ACC112 (cell line): Measurements from ENCODE around the gene BRSK2.

Experiments used
- H2AFZ ChIP-seq: fragments of 200-600 bp; sonication (generic); one replicate; pipeline ENCODE4 v1.6.0; 2017; ENCODE audit warnings: antibody characterized with exemption, low read length; ENCODE audit not compliant: unreplicated experiment
- H3K27ac ChIP-seq: fragments of 200-600 bp; sonication (generic); 2 replicates; pipeline ENCODE4 v1.5.1; 2014; ENCODE audit warnings: low read depth, mild to moderate bottlenecking, antibody characterized with exemption, low read length, moderate library complexity
- H3K27me3 ChIP-seq: fragments of 200-600 bp; sonication (generic); 2 replicates; pipeline ENCODE4 v1.6.1; 2014; ENCODE audit warnings: mild to moderate bottlenecking, antibody characterized with exemption, low read length, moderate library complexity, mixed read lengths; ENCODE audit not compliant: insufficient read depth
- H3K36me3 ChIP-seq: fragments of 200-600 bp; sonication (generic); 2 replicates; pipeline ENCODE4 v1.6.1; 2016; ENCODE audit warnings: mild to moderate bottlenecking, antibody characterized with exemption, low read length, moderate library complexity, mixed read lengths; ENCODE audit not compliant: insufficient read depth
- H3K4me1 ChIP-seq: fragments of 200-600 bp; sonication (generic); one replicate; pipeline ENCODE4 v1.6.1; 2016; ENCODE audit warnings: low read length, mixed read lengths; ENCODE audit not compliant: insufficient read depth, unreplicated experiment, control insufficient read depth
- H3K4me3 ChIP-seq: fragments of 200-600 bp; sonication (generic); 2 replicates; pipeline ENCODE4 v1.5.1; 2014; ENCODE audit warnings: mild to moderate bottlenecking, low read depth, low read length
- H3K79me2 ChIP-seq: fragments of 200-600 bp; sonication (generic); one replicate; pipeline ENCODE4 v1.6.0; 2016; ENCODE audit warnings: low read length; ENCODE audit not compliant: control insufficient read depth, unreplicated experiment, insufficient read depth

The BRSK2 gene

DNA sequence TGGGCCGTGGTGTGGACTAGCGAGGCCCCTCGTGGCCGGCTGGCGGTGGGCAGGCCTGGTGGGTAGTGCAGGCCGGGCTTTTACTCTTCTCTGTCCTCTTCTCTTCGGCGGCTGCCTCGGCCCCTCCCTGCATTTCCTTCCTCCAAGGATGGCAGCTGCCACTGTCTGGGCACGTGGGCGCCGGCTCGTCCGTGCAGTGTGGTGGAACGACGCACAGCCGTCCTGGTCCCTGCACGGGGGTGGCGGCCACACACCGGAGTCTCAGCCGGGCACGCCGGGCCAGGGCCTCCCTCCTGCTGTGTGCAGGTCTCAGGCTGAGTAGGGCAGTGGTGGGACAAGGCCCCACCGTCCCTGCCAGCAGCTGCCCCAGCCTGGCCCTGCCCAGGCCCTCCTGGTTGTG, 59.1 kb downstream of the BRSK2 start:
- H3K27me3 ChIP-seq: no peaks in the 10 kb centered on the region
- no peaks in the 10 kb centered on the region for H3K4me1 ChIP-seq
- no peak overlapping the region for H3K27ac ChIP-seq
- no peaks in the 10 kb centered on the region for H3K36me3 ChIP-seq
- H2AFZ ChIP-seq: no peak overlapping the region
- H3K79me2 ChIP-seq: no peaks in the 10 kb centered on the region
- H3K4me3 ChIP-seq: no peak overlapping the region

DNA sequence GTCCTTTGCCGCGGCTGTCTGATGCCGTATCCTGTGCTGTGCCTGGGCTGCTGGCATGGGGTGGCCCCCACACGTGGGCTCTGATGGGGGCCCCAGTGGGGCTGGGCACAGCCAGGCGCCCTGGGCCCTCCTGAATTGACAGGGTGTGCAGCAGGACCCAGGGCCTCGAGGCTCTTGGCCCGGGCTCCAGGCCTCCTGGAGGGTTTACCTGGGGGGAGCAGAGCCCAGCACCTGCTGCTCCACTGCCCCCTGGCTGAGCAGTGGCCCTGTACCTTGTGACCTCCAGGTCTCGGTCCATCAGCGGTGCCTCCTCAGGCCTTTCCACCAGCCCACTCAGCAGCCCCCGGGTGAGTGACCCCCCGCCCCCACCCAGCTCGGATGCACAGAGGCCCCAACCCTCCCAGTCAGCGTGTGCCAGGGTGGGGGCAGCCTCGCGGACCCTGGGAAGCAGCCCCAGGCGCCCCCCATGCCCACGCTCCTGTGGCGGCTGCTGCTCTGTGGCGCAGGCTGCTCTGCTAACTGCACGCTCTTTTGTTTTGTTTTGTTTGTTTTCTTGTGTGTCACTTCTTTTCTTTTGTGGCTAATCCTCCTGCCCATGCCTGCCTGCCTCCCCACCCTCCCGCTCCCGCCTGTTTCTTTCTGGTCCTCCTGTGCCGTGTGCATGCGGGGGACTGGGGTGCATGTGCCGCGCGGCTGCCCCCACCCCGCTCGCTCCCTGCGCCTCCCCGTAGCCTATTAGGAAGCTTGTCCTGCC, 59.9 kb downstream of the BRSK2 start:
- Histone ChIP-seq H3K27me3 (no peaks in the 10 kb centered on the region), H3K4me1 (no peaks in the 10 kb centered on the region), H3K4me3 (no peak overlapping the region), H3K36me3 (no peaks in the 10 kb centered on the region), H3K27ac (no peak overlapping the region), H3K79me2 (no peaks in the 10 kb centered on the region), H2AFZ (no peak overlapping the region)

DNA sequence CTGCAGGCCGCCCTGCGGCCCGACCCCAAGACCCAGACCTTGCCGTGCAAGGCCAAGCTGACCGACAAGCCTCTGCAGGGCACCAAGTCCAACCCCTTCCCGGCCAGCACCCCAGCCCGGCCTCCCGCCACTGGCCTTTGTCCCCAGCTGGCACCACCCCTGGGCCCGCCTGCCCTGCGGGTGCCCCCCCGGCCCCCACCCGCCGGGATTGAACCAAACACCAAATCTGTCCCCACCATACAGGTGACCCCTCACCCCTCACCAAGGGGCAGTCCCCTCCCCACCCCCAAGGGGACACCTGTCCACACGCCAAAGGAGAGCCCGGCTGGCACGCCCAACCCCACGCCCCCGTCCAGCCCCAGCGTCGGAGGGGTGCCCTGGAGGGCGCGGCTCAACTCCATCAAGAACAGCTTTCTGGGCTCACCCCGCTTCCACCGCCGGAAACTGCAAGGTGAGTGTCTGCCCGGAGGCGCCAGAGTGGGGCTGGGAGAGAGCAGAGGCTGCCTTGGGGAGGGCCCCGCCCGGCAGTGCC, 60.7 kb downstream of the BRSK2 start:
- Histone ChIP-seq H2AFZ (no peak overlapping the region), H3K36me3 (no peaks in the 10 kb centered on the region), H3K27me3 (no peaks in the 10 kb centered on the region), H3K4me3 (no peak overlapping the region), H3K27ac (no peak overlapping the region), H3K4me1 (no peaks in the 10 kb centered on the region), H3K79me2 (no peaks in the 10 kb centered on the region)

DNA sequence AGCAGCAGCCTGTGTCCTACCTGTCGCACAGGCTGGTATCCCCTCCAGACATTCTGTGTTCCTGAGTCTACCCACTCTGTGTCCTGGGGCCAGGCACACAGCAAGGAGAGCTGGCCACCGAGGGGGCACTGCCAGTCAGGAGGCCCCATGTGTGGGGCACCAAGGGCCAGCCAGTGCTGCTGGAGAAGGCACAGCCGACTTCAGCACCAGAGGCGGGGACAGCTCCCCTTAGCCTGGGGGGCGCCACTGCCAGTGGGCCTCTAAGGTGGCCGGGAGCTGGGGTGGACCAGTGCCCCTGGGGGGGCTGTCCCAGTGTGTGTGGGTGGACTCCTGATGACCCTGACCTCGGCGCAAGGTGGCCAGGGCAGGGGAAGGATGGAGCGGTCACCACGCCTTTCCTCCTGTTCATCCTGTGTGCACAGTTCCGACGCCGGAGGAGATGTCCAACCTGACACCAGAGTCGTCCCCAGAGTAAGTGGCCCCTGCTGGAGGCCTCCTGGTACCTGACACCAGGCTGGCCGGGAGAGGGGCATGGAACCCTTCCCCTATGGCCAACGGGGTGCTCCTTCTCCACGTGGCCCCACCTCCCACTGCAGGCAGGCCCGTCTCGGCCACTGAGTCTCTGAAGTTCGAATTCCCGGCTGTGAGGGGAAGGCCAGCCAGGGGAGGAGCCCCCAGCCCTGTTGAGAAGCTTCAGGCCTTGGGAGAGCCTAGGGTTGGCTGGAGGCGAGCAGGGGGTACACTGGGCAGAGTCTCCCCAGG, 61.4 kb downstream of the BRSK2 start:
- H3K4me3 ChIP-seq: no peak overlapping the region
- H3K36me3 ChIP-seq: no peaks in the 10 kb centered on the region
- no peak overlapping the region for H3K27ac ChIP-seq

DNA sequence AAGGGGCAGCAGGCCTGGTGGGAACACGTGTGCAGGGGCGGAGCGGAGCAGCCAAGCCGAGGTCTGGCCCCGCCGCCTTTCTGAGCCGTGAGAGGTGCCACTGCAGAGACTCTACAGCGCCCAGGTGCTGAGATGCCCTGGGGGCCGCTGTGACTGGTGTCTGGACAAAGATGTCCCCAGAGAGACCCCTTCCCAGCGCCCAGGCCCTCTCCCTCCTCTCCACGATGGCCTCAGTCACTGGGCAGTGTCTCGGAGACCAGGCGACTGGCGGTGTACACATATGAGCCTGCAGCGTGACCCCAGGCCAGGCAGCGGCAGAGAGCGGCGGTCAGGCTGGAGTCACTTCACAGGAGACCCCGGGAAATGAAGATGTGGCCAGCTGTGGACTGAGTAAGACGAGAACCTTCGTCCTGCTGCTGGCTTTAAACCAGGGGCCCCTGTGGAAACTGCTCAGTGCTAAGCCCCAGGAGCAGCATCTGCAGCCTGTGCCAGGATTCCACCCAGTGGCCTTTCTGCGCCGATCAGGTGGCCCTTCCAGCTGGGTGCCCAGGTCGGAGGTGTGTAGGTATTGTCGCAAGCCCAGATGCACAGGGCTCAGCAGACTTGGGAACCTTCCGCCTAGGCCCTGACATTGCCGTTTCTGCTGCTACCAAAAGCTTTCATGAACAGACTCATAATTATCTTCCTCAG, 62.2 kb downstream of the BRSK2 start:
- no peaks in the 10 kb centered on the region for H3K27me3 ChIP-seq

More for the DNA sequence above, 61.4 kb downstream of the BRSK2 start:
- Histone ChIP-seq H3K79me2 (no peaks in the 10 kb centered on the region), H3K27me3 (no peaks in the 10 kb centered on the region), H3K4me1 (no peaks in the 10 kb centered on the region), H2AFZ (no peak overlapping the region)

DNA sequence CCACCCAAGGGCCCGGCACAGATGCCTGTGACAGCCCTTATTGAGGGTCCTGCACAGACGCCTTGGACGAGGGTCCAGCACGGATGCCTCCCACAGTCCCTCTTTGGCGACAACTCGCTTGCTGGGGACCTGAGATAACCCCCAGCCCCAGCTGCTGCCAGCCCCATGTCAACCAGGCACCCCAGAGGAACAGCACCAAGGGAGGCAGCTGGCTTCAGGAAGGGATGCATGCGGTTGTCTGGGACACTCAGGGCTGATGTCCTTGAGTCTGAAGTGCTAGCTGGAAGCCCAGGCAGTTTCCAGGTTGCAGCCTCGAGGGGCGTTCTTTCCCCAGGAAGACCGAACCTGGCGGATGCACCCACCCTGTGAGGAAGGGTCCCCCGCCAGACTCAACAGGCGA, 63.0 kb downstream of the BRSK2 start:
- Histone ChIP-seq H3K4me1 (no peaks in the 10 kb centered on the region), H3K27ac (no peak overlapping the region), H3K4me3 (no peak overlapping the region), H3K79me2 (no peaks in the 10 kb centered on the region), H3K27me3 (no peaks in the 10 kb centered on the region), H3K36me3 (no peaks in the 10 kb centered on the region), H2AFZ (no peak overlapping the region)

More for the DNA sequence above, 62.2 kb downstream of the BRSK2 start:
- no peaks in the 10 kb centered on the region for H3K79me2 ChIP-seq
- H2AFZ ChIP-seq: no peak overlapping the region
- H3K4me1 ChIP-seq: no peaks in the 10 kb centered on the region
- H3K4me3 ChIP-seq: no peak overlapping the region
- H3K36me3 ChIP-seq: no peaks in the 10 kb centered on the region
- H3K27ac ChIP-seq: no peak overlapping the region

DNA sequence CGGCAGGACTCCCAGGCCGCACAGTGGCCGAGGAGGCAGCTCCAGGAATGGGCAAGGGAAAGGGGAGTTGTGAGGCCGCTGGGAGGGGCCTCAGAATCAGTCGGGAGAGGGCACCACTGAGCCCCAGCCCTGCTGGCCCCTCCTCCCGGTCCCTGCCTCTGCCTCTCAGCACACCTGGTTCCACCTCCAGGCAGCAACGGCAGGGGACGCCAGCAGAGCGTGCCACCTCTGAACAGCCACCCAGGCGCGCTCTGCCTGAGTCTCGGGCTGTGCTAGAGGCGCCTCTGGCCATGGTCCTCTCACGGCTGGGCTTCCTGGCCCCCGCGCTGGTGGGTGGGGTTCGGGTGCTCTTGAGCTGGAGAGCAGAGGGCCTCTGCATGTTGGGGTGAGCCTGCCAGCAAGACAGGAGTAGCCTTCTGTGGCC, 63.9 kb downstream of the BRSK2 start:
- Histone ChIP-seq H2AFZ (no peak overlapping the region), H3K4me1 (no peaks in the 10 kb centered on the region)

DNA sequence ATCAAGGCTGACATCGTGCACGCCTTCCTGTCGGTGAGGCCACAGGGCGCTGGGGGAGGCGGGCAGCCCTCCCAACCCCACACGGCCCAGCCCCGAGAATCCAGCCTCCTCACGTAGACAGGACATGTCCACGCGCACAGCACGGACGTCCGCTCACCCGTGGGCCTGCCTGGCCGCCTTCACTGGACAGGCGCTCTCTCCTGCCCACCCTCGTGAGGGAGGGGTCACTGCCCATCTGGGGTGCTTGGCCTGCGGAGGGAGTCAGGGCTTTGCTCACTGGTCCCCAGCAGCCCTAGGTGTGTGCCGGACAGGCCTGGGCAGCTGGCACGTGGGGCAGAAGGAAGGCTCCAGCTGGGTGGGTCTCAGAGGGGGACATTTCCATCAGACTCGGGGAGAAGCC, 64.8 kb downstream of the BRSK2 start:
- Histone ChIP-seq H3K4me1 (no peaks in the 10 kb centered on the region), H3K4me3 (no peak overlapping the region)

More for the DNA sequence above, 63.9 kb downstream of the BRSK2 start:
- Histone ChIP-seq H3K79me2 (no peaks in the 10 kb centered on the region), H3K27me3 (no peaks in the 10 kb centered on the region), H3K4me3 (no peak overlapping the region), H3K27ac (no peak overlapping the region), H3K36me3 (no peaks in the 10 kb centered on the region)

DNA sequence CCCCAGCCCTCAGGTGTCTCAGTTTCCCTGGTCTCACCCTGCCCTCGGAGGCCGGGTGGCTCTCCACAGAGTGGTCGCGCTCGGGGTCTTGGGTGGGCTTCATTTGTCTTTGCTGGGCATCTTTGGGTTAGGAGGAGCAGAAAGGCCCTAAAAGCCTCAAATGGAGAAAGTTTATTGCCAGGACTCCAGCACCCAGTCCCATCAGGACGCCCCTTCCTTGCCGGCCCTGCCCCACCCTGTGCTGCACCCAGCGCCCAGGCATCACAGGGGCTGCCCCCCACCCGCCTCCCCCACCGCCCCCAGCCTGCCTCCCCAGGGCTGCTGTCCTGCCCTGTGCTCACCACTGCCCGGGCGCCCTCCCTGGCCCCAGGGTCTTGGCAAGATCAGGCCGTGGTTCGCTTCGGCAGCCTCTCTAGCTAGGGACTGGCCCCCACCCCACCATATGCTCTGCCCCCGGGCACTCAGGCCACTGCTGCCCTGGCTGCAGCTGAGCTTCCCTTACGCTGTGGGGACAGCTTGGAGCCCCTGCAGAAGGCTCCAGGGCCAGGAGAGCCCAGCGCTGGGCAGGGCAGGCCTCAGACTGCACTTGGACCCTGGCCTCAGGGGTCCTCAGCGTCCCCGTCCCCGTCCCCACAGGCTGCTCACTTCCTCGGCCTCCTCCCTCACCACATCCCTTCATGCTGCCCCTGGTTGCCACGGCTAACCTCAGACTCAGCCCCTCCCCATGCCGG, 65.5 kb downstream of the BRSK2 start:
- Histone ChIP-seq H3K27ac (no peak overlapping the region), H3K4me1 (no peaks in the 10 kb centered on the region), H3K4me3 (no peak overlapping the region), H3K27me3 (no peaks in the 10 kb centered on the region), H2AFZ (no peak overlapping the region), H3K79me2 (no peaks in the 10 kb centered on the region), H3K36me3 (no peaks in the 10 kb centered on the region)

More for the DNA sequence above, 64.8 kb downstream of the BRSK2 start:
- H3K27me3 ChIP-seq: no peaks in the 10 kb centered on the region
- H3K36me3 ChIP-seq: no peaks in the 10 kb centered on the region
- no peaks in the 10 kb centered on the region for H3K79me2 ChIP-seq
- no peak overlapping the region for H2AFZ ChIP-seq
- no peak overlapping the region for H3K27ac ChIP-seq

DNA sequence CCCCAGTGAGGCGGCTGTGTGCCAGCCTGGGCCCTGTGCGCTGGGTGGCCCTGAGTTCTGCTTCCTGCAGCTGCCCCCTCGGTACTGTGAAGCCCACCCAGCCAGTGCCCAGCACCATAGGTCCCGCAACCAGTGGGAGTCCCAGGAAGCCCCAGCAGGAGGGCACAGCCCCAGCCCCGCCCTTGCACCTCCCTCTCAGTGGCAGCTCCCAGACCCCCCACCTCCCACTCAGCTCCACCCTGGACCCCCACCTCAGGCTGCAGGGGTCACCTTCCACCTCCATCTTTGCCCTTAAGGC, 66.0 kb downstream of the BRSK2 start:
- Histone ChIP-seq H3K4me1 (no peaks in the 10 kb centered on the region), H3K27me3 (no peaks in the 10 kb centered on the region), H3K36me3 (no peaks in the 10 kb centered on the region), H2AFZ (no peak overlapping the region), H3K27ac (no peak overlapping the region), H3K4me3 (no peak overlapping the region), H3K79me2 (no peaks in the 10 kb centered on the region)
